Coronary artery (tissue), 2 donors: ENCODE results near the gene VPS72.

Experiments used
- DNase-seq: peaks from one replicate; pipeline ENCODE4 v3.0.0-alpha.2; 2017; ENCODE audit warnings: low spot score
- H3K27ac ChIP-seq, 2 donors: fragments of 200-600 bp; sonication (generic); one replicate each; pipeline ENCODE4 v1.5.1; 2016 to 2019
- H3K4me3 ChIP-seq: fragments of 200-600 bp; sonication (generic); 2 replicates; pipeline ENCODE4 v1.5.1; 2016; ENCODE audit warnings: mild to moderate bottlenecking, moderate library complexity
- CTCF ChIP-seq: fragments of 200-600 bp; sonication (generic); IDR thresholded peaks from one replicate; pipeline ENCODE4 v1.5.1; 2019; ENCODE audit warnings: antibody characterized with exemption

The VPS72 gene

GRCh38 chr1:151165738-151166504, 24.1 kb downstream of the VPS72 start, which contains the start of the genes LYSMD1 and SCNM1:
TSS of gene LYSMD1 (minus strand) at chr1:151165902. CDS start at chr1:151165258, 644 bp downstream.
TSS of gene SCNM1 (plus strand) at chr1:151166144. CDS start at chr1:151166153, 9 bp downstream.
- peak within 1 kb of the TSS; percentile 77 for H3K4me3 ChIP-seq

GRCh38 chr1:151165281-151165737, 24.7 kb downstream of the VPS72 start:
- peak; percentile 87 for DNase-seq
- no peak for TF ChIP-seq CTCF
- peak overlapping the region; percentile 84 to 93 for H3K27ac ChIP-seq
- H3K4me3 ChIP-seq: peak overlapping the region; percentile 77

More at GRCh38 chr1:151165738-151166504, 24.1 kb downstream of the VPS72 start, which contains the start of the genes LYSMD1 and SCNM1:
- TF ChIP-seq CTCF: no peak
- peak within 1 kb of the TSS; percentile 84 to 93 for H3K27ac ChIP-seq
- DNase-seq: peak; percentile 99

- no peak for DNase-seq
- Histone ChIP-seq H3K27ac (peak overlapping the region; percentile 84 to 93), H3K4me3 (peak overlapping the region; percentile 77)
- no peak for TF ChIP-seq CTCF
These were observed 25.2 kb downstream of the VPS72 start for GRCh38 chr1:151164732-151165280.

DNA sequence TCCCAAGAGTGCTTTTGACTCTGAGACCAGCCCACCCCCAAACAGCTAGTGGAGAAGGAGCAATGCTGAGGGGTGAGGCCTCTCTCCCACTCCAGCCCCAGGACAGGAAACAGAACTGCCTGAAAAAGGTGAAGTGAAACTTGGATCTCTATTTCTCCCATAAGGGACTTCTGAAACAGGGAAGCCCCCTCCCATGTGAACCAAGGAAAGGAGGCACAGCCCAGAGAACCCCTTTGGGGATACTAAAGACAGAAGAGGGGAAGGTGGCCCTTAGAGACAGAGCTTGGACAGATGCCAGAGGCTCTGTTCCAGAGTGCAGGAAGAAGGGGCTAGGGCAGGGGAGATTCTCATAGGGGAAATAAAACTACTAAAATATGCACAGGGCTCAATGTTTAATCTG, 30.6 kb downstream of the VPS72 start:
- no peak for DNase-seq
- H3K27ac ChIP-seq: peak overlapping the region in 1 of 2 donors; percentile 39
- TF ChIP-seq CTCF: no peak

GRCh38 chr1:151158751-151159251, 31.2 kb downstream of the VPS72 start:
- TF ChIP-seq CTCF: no peak
- Histone ChIP-seq H3K27ac (peak overlapping the region in 1 of 2 donors; percentile 39), H3K4me3 (no peak overlapping the region)
- DNase-seq: peak; percentile 68

More for the DNA sequence above, 30.6 kb downstream of the VPS72 start:
- H3K4me3 ChIP-seq: no peak overlapping the region

GRCh38 chr1:151158326-151158725, 31.7 kb downstream of the VPS72 start:
- no peak overlapping the region for H3K4me3 ChIP-seq
- H3K27ac ChIP-seq: peak overlapping the region in 1 of 2 donors; percentile 39
- no peak for DNase-seq
- no peak for TF ChIP-seq CTCF
